Neural cell (in vitro differentiated cells): ENCODE measurements around the gene GNLY. TPM values are rescaled to one million over a fixed set of nuclear protein-coding genes. Genes with fewer than 3 reads are reported as not detected.
"Not testable (repeated sequence)": the region's sequence is repeated elsewhere in the genome, so short reads cannot be mapped to it uniquely, and the experiment has no call there.

Experiments used
- H2AFZ ChIP-seq: fragments of 200-600, 300-800 bp; sonication (generic), shearing (Covaris generic); 2 replicates; pipeline ENCODE4 v1.6.0; 2014; ENCODE audit warnings: low read depth, mild to moderate bottlenecking, antibody characterized with exemption, low read length, moderate library complexity
- H3F3A ChIP-seq: fragments of 200-600 bp; shearing (Covaris generic); 2 replicates; pipeline ENCODE4 v1.6.1; 2016; ENCODE audit warnings: mild to moderate bottlenecking, moderate library complexity, mixed read lengths, antibody characterized with exemption, low read length; ENCODE audit not compliant: insufficient read depth, poor library complexity, severe bottlenecking
- H3K27ac ChIP-seq: fragments of 200-600, 300-800 bp; sonication (generic), shearing (Covaris generic); 2 replicates; pipeline ENCODE4 v1.5.1; 2014; ENCODE audit warnings: mild to moderate bottlenecking, low read length, moderate library complexity
- H3K27me3 ChIP-seq: fragments of 300-800, 200-600 bp; sonication (generic), shearing (Covaris generic); 2 replicates; pipeline ENCODE4 v1.6.0; 2014; ENCODE audit warnings: mild to moderate bottlenecking, low read depth, low read length, moderate library complexity; ENCODE audit not compliant: insufficient read depth
- H3K36me3 ChIP-seq: fragments of 300-800, 200-600 bp; sonication (generic), shearing (Covaris generic); 2 replicates; pipeline ENCODE4 v1.5.1; 2014; ENCODE audit warnings: mild to moderate bottlenecking, antibody characterized with exemption, low read length, moderate library complexity; ENCODE audit not compliant: insufficient read depth
- H3K4me2 ChIP-seq: fragments of 300-800, 200-600 bp; sonication (generic), shearing (Covaris generic); 2 replicates; pipeline ENCODE4 v1.6.0; 2014; ENCODE audit warnings: mild to moderate bottlenecking, low read length
- H3K4me3 ChIP-seq: fragments of 300-800, 200-600 bp; sonication (generic), shearing (Covaris generic); 2 replicates; pipeline ENCODE4 v1.5.1; 2014; ENCODE audit warnings: mild to moderate bottlenecking, low read length, moderate library complexity
- H3K79me2 ChIP-seq: fragments of 200-600 bp; shearing (Covaris generic); replicated peaks from 2 replicates; pipeline ENCODE4 v1.6.0; 2014; ENCODE audit warnings: mild to moderate bottlenecking, low read length, moderate library complexity; ENCODE audit not compliant: insufficient read depth
- H3K9ac ChIP-seq: fragments of 300-800, 200-600 bp; sonication (generic), shearing (Covaris generic); 2 replicates; pipeline ENCODE4 v1.6.1; 2016; ENCODE audit warnings: mild to moderate bottlenecking, low read length, mixed read lengths
- H3K9me2 ChIP-seq: fragments of 200-600 bp; shearing (Covaris generic); 2 replicates; pipeline ENCODE4 v1.6.1; 2016; ENCODE audit warnings: mild to moderate bottlenecking, low read length, mixed read lengths; ENCODE audit not compliant: insufficient read depth
- H3K9me3 ChIP-seq: fragments of 200-600, 300-800 bp; sonication (generic), shearing (Covaris generic); 2 replicates; pipeline ENCODE4 v1.6.1; 2016; ENCODE audit warnings: mild to moderate bottlenecking, mixed run types, low read length, moderate library complexity, mixed read lengths
- H4K20me1 ChIP-seq: fragments of 200-600 bp; shearing (Covaris generic); 2 replicates; pipeline ENCODE4 v1.6.1; 2016; ENCODE audit warnings: mild to moderate bottlenecking, mixed run types; ENCODE audit not compliant: insufficient read depth
- EP300 ChIP-seq: fragments of 450-650 bp; conservative IDR thresholded peaks from 2 replicates; pipeline ENCODE4 v1.6.1; 2014; ENCODE audit warnings: antibody characterized with exemption, mild to moderate bottlenecking, moderate library complexity; ENCODE audit not compliant: poor library complexity, severe bottlenecking
- EZH2 ChIP-seq: fragments of 200-600, 300-800 bp; shearing (Covaris generic), sonication (generic); IDR thresholded peaks from 2 replicates; pipeline ENCODE4 v1.6.1; 2014; ENCODE audit warnings: antibody characterized with exemption, low read length, borderline replicate concordance, mild to moderate bottlenecking; ENCODE audit not compliant: insufficient read depth, poor library complexity, severe bottlenecking
- MXI1 ChIP-seq: fragments of 450-650 bp; conservative IDR thresholded peaks from 2 replicates; pipeline ENCODE4 v1.6.1; 2014; ENCODE audit warnings: antibody characterized with exemption, mild to moderate bottlenecking; ENCODE audit not compliant: poor library complexity, severe bottlenecking
- POLR2AphosphoS5 ChIP-seq: IDR thresholded peaks from 2 replicates; pipeline ENCODE4 v1.6.1; 2012
- RAD21 ChIP-seq: fragments of 450-650 bp; conservative IDR thresholded peaks from 2 replicates; pipeline ENCODE4 v1.6.1; 2014; ENCODE audit warnings: antibody characterized with exemption, mild to moderate bottlenecking, moderate library complexity
- SMC3 ChIP-seq: fragments of 450-650 bp; conservative IDR thresholded peaks from 2 replicates; pipeline ENCODE4 v1.6.1; 2014; ENCODE audit warnings: antibody characterized with exemption, mild to moderate bottlenecking, moderate library complexity; ENCODE audit not compliant: poor library complexity
- TAF1 ChIP-seq: IDR thresholded peaks from 2 replicates; pipeline ENCODE4 v1.6.1; 2012; ENCODE audit warnings: low read depth
- polyA plus RNA-seq: library from polyadenylated mRNA; depleted of rRNA; stranded (reverse); fragments of >200 nt; gene quantifications from 2 replicates; pipeline ENCODE4 v1.2.3, GENCODE V29; 2014
- TF ChIP-seq, protein P1 (sequence below): IDR thresholded peaks from 2 replicates; pipeline ENCODE4 v1.6.1; 2012; ENCODE audit warnings: borderline replicate concordance
- TF ChIP-seq, protein P2 (sequence below): fragments of 450-650 bp; IDR thresholded peaks from 2 replicates; pipeline ENCODE4 v1.5.1; 2014; ENCODE audit warnings: antibody characterized with exemption, mild to moderate bottlenecking, moderate library complexity; ENCODE audit not compliant: poor library complexity, severe bottlenecking

Gene GNLY
- polyA plus RNA-seq, 1 donor from 2014 or later: not detected

DNA sequence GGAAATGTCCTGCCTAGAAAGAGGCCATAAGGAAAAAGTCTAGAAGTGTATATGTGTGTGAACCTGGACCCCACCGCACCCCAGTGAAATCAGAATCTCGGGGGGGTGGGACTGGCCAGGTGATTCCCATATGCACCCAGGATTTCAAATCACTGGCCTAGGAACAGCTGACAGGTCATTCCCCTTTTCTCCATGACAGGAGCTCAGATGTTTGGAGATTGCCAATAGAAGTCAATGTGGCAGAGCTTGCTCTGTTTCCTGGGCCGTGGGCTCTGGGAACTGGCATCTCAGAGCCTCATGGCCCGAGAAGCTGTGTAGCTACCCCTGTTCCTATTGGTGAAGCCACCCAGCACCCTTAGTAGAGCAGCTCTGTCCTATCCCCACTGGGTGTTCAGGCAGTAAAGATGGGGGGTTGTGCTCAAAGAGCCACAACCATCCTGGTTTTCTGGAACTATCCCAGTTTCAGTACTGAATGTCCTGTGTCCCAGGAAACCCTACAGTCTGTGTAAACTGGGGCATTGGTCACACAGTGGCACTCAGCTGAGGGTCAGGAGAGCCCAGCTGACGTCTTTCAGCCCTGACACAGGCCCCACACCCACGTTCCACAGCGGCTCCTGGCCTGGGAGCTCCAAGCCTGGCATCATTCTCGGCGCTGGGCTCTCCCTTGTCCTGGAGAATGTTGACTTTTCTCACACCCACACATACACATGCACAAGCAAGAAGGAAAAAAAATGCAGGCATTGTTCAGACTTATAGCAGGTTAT lies 18.9 kb downstream of the GNLY start:
- Histone ChIP-seq H3F3A (no peaks in the 10 kb centered on the region), H3K4me3 (no peak overlapping the region), H3K9me2 (no peaks in the 10 kb centered on the region), H3K9ac (no peak overlapping the region), H3K27me3 (no peaks in the 10 kb centered on the region), H3K79me2 (no peaks in the 10 kb centered on the region), H3K27ac (no peak overlapping the region), H4K20me1 (no peaks in the 10 kb centered on the region), H3K4me2 (no peak overlapping the region), H2AFZ (no peak overlapping the region), H3K36me3 (no peaks in the 10 kb centered on the region), H3K9me3 (no peaks in the 10 kb centered on the region)
- TF ChIP-seq POLR2AphosphoS5 (no peak), SMC3 (no peak), RAD21 (no peak), EP300 (no peak), MXI1 (no peak), EZH2 (no peak), TAF1 (no peak)
- TF ChIP-seq, protein P1, sequence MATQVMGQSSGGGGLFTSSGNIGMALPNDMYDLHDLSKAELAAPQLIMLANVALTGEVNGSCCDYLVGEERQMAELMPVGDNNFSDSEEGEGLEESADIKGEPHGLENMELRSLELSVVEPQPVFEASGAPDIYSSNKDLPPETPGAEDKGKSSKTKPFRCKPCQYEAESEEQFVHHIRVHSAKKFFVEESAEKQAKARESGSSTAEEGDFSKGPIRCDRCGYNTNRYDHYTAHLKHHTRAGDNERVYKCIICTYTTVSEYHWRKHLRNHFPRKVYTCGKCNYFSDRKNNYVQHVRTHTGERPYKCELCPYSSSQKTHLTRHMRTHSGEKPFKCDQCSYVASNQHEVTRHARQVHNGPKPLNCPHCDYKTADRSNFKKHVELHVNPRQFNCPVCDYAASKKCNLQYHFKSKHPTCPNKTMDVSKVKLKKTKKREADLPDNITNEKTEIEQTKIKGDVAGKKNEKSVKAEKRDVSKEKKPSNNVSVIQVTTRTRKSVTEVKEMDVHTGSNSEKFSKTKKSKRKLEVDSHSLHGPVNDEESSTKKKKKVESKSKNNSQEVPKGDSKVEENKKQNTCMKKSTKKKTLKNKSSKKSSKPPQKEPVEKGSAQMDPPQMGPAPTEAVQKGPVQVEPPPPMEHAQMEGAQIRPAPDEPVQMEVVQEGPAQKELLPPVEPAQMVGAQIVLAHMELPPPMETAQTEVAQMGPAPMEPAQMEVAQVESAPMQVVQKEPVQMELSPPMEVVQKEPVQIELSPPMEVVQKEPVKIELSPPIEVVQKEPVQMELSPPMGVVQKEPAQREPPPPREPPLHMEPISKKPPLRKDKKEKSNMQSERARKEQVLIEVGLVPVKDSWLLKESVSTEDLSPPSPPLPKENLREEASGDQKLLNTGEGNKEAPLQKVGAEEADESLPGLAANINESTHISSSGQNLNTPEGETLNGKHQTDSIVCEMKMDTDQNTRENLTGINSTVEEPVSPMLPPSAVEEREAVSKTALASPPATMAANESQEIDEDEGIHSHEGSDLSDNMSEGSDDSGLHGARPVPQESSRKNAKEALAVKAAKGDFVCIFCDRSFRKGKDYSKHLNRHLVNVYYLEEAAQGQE: no peak
- TF ChIP-seq, protein P2, sequence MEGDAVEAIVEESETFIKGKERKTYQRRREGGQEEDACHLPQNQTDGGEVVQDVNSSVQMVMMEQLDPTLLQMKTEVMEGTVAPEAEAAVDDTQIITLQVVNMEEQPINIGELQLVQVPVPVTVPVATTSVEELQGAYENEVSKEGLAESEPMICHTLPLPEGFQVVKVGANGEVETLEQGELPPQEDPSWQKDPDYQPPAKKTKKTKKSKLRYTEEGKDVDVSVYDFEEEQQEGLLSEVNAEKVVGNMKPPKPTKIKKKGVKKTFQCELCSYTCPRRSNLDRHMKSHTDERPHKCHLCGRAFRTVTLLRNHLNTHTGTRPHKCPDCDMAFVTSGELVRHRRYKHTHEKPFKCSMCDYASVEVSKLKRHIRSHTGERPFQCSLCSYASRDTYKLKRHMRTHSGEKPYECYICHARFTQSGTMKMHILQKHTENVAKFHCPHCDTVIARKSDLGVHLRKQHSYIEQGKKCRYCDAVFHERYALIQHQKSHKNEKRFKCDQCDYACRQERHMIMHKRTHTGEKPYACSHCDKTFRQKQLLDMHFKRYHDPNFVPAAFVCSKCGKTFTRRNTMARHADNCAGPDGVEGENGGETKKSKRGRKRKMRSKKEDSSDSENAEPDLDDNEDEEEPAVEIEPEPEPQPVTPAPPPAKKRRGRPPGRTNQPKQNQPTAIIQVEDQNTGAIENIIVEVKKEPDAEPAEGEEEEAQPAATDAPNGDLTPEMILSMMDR: no peak

DNA sequence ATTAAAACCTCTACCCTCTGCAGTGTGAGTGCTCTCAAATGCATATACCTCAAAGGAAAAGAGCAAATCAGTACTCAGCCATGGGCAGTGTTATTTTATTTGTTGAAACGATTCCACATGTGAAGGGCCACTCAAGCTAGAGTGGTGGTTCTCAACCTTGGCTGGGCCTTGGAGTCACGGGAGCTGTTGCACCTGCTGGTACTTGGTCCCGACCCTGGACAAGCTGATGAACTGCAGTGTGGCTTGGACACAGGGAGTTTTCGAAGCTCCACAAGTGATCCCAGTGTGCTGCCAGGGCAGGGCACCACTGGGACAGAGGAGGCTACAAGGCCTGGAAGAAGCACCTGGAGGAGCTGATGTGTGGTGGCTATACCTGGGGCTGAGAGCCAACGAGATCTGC lies 19.7 kb downstream of the GNLY start:
- Histone ChIP-seq H4K20me1 (no peaks in the 10 kb centered on the region), H2AFZ (no peak overlapping the region), H3K27ac (no peak overlapping the region), H3K27me3 (no peaks in the 10 kb centered on the region), H3K9me3 (no peaks in the 10 kb centered on the region), H3K9ac (no peak overlapping the region), H3K4me3 (no peak overlapping the region), H3F3A (no peaks in the 10 kb centered on the region), H3K79me2 (no peaks in the 10 kb centered on the region), H3K36me3 (no peaks in the 10 kb centered on the region), H3K4me2 (no peak overlapping the region), H3K9me2 (no peaks in the 10 kb centered on the region)
- TF ChIP-seq EZH2 (no peak), POLR2AphosphoS5 (no peak)
- TF ChIP-seq, protein P2: no peak

DNA sequence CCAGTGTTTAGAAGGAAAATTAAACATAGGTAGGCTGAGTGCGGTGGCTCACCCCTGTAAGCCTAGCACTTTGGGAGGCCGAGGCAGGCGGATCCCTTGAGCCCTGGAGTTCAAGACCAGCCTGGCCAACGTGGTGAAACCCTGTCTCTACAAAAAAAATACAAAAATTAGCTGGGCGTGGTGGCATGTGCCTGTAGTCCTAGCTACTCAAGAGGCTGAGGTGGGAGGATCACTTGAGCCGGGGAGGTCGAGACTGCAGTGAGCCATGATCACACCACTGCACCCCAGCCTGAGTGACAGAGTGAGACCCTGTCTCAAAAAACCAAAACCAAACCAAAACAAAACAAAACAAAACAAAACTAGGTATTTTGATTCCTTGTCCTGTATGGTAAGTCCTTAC lies 20.3 kb downstream of the GNLY start:
- H4K20me1 ChIP-seq, H3K27ac ChIP-seq, H3K9me2 ChIP-seq, H3K9ac ChIP-seq, H3K36me3 ChIP-seq, H2AFZ ChIP-seq, H3K4me3 ChIP-seq, H3K4me2 ChIP-seq, H3K27me3 ChIP-seq, H3F3A ChIP-seq, H3K79me2 ChIP-seq, H3K9me3 ChIP-seq: not testable (repeated sequence)
